ENCODE data around the gene MIPOL1.
"Not testable (repeated sequence)": the region's sequence is repeated elsewhere in the genome, so short reads cannot be mapped to it uniquely, and the experiment has no call there.

Gene MIPOL1

DNA sequence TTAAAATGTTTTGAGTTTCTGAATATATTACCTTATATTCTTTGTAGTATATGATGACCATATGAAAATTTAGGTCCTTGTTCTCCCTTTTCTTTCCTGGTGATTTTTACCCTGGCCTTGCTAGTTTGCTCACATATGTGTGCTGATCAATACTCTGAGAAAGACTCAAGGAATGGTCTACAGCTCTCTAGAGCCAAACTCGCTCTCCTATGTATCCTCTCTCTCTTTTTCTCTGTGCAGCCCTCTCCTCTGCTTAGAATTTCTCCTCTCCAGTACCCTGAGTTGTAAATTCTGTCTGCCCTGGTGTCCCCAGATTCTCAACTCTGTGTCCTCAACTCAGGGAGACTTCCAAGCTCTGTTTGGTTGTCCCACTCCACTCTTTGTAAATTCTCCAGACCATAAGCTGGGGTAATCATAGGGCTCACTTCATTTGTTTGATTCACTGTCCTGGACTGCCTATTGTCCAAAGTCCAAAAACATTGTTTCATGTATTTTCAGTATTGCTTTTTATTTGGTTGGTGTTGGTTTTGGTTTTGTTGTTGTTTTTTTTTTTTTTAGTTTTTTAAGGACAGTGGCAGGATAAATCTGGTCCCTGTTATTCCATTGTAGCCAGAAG is 356.3 kb downstream of the MIPOL1 start:
- TF ChIP-seq, protein P1, sequence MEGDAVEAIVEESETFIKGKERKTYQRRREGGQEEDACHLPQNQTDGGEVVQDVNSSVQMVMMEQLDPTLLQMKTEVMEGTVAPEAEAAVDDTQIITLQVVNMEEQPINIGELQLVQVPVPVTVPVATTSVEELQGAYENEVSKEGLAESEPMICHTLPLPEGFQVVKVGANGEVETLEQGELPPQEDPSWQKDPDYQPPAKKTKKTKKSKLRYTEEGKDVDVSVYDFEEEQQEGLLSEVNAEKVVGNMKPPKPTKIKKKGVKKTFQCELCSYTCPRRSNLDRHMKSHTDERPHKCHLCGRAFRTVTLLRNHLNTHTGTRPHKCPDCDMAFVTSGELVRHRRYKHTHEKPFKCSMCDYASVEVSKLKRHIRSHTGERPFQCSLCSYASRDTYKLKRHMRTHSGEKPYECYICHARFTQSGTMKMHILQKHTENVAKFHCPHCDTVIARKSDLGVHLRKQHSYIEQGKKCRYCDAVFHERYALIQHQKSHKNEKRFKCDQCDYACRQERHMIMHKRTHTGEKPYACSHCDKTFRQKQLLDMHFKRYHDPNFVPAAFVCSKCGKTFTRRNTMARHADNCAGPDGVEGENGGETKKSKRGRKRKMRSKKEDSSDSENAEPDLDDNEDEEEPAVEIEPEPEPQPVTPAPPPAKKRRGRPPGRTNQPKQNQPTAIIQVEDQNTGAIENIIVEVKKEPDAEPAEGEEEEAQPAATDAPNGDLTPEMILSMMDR (IDR thresholded peaks at IDR 0.05; ENCODE audit: insufficient read depth, low read depth, low read length, missing control alignments) = no peak
- DNase-seq (ENCODE audit: low read depth) = no peak
- no peak overlapping the region for H3K4me3 ChIP-seq (ENCODE audit: low read length)

GRCh38 chr14:37555596-37555995 is 357.9 kb downstream of the MIPOL1 start:
- not testable (repeated sequence) for H3K4me3 ChIP-seq (ENCODE audit: low read length); DNase-seq (ENCODE audit: low read depth)

GRCh38 chr14:37558740-37559139 is 361.0 kb downstream of the MIPOL1 start:
- TF ChIP-seq, protein P1 (IDR thresholded peaks at IDR 0.05; ENCODE audit: insufficient read depth, low read depth, low read length, missing control alignments) = no peak
- no peak overlapping the region for H3K4me3 ChIP-seq (ENCODE audit: low read length)
- no peak for DNase-seq (ENCODE audit: low read depth)

DNA sequence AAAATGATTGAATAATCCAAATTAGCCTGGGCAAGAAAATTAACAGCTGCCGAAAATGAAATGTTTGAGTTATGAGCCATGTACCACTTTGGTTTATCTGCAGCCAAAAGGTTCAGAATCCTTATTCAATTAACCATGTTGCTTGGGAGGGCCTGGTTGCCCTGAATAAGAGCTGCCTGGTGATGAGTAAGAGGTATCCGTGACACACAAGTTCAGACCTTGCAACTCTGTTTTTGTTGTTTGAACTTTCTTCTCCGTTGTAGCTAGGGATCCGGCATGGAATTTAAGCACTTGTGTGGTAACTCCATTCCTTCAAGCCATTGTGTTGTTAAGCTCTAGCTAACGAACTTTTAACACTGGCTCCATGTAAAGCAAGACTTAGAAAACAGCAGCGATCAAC is 361.6 kb downstream of the MIPOL1 start:
- TF ChIP-seq, protein P1 (IDR thresholded peaks at IDR 0.05; ENCODE audit: insufficient read depth, low read depth, low read length, missing control alignments) = no peak
- DNase-seq (ENCODE audit: low read depth) = peak; percentile 67
- H3K4me3 ChIP-seq (ENCODE audit: low read length) = no peak overlapping the region

- DNase-seq (ENCODE audit: low read depth) = no peak
- TF ChIP-seq, protein P1 (IDR thresholded peaks at IDR 0.05; ENCODE audit: insufficient read depth, low read depth, low read length, missing control alignments) = no peak
- no peak overlapping the region for H3K4me3 ChIP-seq (ENCODE audit: low read length)
These were observed 365.5 kb downstream of the MIPOL1 start for GRCh38 chr14:37563189-37563588.

GRCh38 chr14:37565550-37565949 is 367.8 kb downstream of the MIPOL1 start:
- H3K4me3 ChIP-seq (ENCODE audit: low read length) = no peak overlapping the region
- TF ChIP-seq, protein P1 (IDR thresholded peaks at IDR 0.05; ENCODE audit: insufficient read depth, low read depth, low read length, missing control alignments) = peak; percentile 36
- DNase-seq (ENCODE audit: low read depth) = no peak

DNA sequence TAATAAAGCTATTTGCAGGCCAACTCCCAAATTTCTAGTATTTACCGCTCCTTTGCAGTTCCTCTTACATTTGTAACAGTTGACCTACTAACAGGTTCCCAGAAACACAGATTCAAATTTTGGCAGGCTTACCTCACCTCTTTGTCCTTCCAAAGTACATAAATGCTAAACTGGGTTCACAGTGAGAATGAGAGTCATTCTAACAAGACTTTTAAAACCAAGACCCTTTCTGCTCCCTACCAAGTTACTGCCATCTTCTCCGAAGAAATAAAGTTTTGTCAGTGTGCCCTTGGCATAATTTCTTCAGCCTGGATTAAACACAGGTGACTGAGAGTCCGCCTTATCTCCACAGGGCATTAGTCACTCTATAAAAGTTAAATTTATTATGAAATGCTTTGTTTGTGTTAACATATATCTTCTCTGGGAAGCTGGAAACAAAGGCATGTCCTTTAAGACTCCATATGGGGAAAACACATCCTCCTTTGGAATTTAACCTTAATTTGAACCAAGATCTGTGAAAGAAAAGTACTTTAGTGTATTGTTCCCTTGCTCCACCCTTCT is 369.2 kb downstream of the MIPOL1 start:
- no peak for DNase-seq (ENCODE audit: low read depth)
- TF ChIP-seq, protein P1 (IDR thresholded peaks at IDR 0.05; ENCODE audit: insufficient read depth, low read depth, low read length, missing control alignments) = no peak
- H3K4me3 ChIP-seq (ENCODE audit: low read length) = no peak overlapping the region
